ENCODE results near the gene PRDM2. TPM values are rescaled to one million over a fixed set of nuclear protein-coding genes. Genes with fewer than 3 reads are reported as not detected.

The PRDM2 gene
- polyA plus RNA-seq, 1 donor (not counting 4 experiments of a cell fraction or from before 2014, with no cell fraction given), result 13.8 TPM

DNA sequence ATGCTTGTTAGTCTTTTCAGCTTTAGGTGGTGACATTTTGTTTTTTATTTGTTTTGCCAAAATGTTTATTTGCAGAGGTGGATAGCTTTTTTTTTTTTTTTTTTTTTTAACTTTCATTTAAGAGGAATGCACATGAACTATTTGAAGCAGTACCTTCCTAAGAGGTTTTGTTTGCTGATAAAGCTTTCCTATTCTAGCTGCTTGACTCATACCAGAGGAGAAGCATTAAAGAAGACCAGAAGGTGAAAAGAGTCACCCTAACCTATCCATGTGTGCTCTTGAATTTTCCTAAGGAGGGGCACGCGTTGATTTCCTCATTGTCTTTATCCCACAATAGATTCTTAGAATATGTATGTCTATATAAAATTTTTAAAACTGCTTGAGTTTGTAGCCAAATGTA lies 57.7 kb downstream of the PRDM2 start:
- Histone ChIP-seq H2AFZ (ENCODE audit: control insufficient read depth, low read length) (no peak overlapping the region), H3K9me3 (ENCODE audit: control insufficient read depth, low read depth, low read length) (no peaks in the 10 kb centered on the region), H4K20me1 (ENCODE audit: control insufficient read depth, extremely low read depth, insufficient read depth, low read length) (peaks cover 15% of the 10 kb centered on the region), H3K27ac (ENCODE audit: control insufficient read depth, insufficient read depth, low read length) (peak overlapping the region; percentile 76), H3K9ac (ENCODE audit: control insufficient read depth, extremely low read depth, insufficient read depth, low read length) (no peak overlapping the region), H3K9me1 (ENCODE audit: control insufficient read depth, extremely low read depth, insufficient read depth, low read length) (peaks cover 6% of the 10 kb centered on the region), H3K27me3 (ENCODE audit: control insufficient read depth, extremely low read depth, insufficient read depth, low read length) (no peaks in the 10 kb centered on the region), H3K4me1 (ENCODE audit: control insufficient read depth, extremely low read depth, insufficient read depth, low read length) (peaks cover 48% of the 10 kb centered on the region), H3K4me2 (ENCODE audit: control insufficient read depth, extremely low read depth, insufficient read depth, low read depth, low read length) (peak overlapping the region; percentile 94), H3K36me3 (ENCODE audit: control insufficient read depth in 2 of 2, extremely low read depth in 1 of 2, insufficient read depth in 2 of 2, low read length in 2 of 2) (peaks cover 7 to 8% of the 10 kb centered on the region in 2 experiments), H3K4me3 (ENCODE audit: control insufficient read depth in 2 of 3, extremely low read depth in 1 of 3, insufficient read depth in 2 of 3, low read depth in 1 of 3, low read length in 3 of 3) (no peak overlapping the region), H3K79me2 (ENCODE audit: control insufficient read depth, insufficient read depth, low read length) (peaks cover 95% of the 10 kb centered on the region)
- DNase-seq (ENCODE audit: low read depth, low spot score), result no peak
- dilution Hi-C loops (cut with MboI; ENCODE audit: extremely low pct_ligation_motif_present, low sequenced_read_pairs), result no loop called here
- TF ChIP-seq EZH2 (IDR thresholded peaks at IDR 0.05; ENCODE audit: low read length), result no peak
- TF ChIP-seq, protein P1, sequence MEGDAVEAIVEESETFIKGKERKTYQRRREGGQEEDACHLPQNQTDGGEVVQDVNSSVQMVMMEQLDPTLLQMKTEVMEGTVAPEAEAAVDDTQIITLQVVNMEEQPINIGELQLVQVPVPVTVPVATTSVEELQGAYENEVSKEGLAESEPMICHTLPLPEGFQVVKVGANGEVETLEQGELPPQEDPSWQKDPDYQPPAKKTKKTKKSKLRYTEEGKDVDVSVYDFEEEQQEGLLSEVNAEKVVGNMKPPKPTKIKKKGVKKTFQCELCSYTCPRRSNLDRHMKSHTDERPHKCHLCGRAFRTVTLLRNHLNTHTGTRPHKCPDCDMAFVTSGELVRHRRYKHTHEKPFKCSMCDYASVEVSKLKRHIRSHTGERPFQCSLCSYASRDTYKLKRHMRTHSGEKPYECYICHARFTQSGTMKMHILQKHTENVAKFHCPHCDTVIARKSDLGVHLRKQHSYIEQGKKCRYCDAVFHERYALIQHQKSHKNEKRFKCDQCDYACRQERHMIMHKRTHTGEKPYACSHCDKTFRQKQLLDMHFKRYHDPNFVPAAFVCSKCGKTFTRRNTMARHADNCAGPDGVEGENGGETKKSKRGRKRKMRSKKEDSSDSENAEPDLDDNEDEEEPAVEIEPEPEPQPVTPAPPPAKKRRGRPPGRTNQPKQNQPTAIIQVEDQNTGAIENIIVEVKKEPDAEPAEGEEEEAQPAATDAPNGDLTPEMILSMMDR (optimal IDR thresholded peaks at IDR 0.05 in 1 of 3, IDR thresholded peaks at IDR 0.05 in 1 of 3, conservative IDR thresholded peaks at IDR 0.05 in 1 of 3; ENCODE audit: extremely low read depth in 1 of 3, insufficient read depth in 2 of 3, low read length in 3 of 3), result no peak
- no peak for FAIRE-seq

DNA sequence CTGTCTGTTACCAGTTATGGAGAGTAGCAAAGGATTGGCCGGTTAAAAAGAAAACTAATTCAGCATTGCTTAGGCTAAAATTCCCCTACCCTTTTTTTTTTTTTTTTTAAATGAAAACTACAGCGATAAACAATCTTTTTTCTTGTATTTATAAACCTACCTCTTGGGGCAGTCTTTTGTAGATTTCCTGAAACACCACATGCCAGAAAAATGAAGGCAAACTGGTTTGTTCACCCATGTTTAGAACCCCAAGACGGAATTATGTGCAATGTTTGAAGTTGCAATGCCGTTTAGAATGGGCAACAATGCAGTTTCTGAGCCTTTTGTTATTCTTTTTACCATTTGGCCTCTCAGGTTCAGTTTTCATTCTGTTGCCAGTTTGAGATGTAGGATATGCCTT lies 59.1 kb downstream of the PRDM2 start:
- Histone ChIP-seq H3K79me2 (ENCODE audit: control insufficient read depth, insufficient read depth, low read length) (peaks cover 95% of the 10 kb centered on the region), H3K36me3 (ENCODE audit: control insufficient read depth in 2 of 2, extremely low read depth in 1 of 2, insufficient read depth in 2 of 2, low read length in 2 of 2) (peaks cover 0 to 5% of the 10 kb centered on the region in 2 experiments), H3K4me2 (ENCODE audit: control insufficient read depth, extremely low read depth, insufficient read depth, low read depth, low read length) (peak overlapping the region; percentile 94), H4K20me1 (ENCODE audit: control insufficient read depth, extremely low read depth, insufficient read depth, low read length) (peaks cover 17% of the 10 kb centered on the region), H3K4me1 (ENCODE audit: control insufficient read depth, extremely low read depth, insufficient read depth, low read length) (peaks cover 48% of the 10 kb centered on the region), H3K4me3 (ENCODE audit: control insufficient read depth in 2 of 3, extremely low read depth in 1 of 3, insufficient read depth in 2 of 3, low read depth in 1 of 3, low read length in 3 of 3) (peak overlapping the region; percentile 12 to 41 (median 40)), H3K27ac (ENCODE audit: control insufficient read depth, insufficient read depth, low read length) (peak overlapping the region; percentile 76), H3K27me3 (ENCODE audit: control insufficient read depth, extremely low read depth, insufficient read depth, low read length) (no peaks in the 10 kb centered on the region), H3K9me1 (ENCODE audit: control insufficient read depth, extremely low read depth, insufficient read depth, low read length) (peaks cover 4% of the 10 kb centered on the region), H2AFZ (ENCODE audit: control insufficient read depth, low read length) (no peak overlapping the region), H3K9ac (ENCODE audit: control insufficient read depth, extremely low read depth, insufficient read depth, low read length) (peak overlapping the region; percentile 49), H3K9me3 (ENCODE audit: control insufficient read depth, low read depth, low read length) (no peaks in the 10 kb centered on the region)
- FAIRE-seq (peak; percentile 89), DNase-seq (ENCODE audit: low read depth, low spot score) (no peak)
- dilution Hi-C loops (cut with MboI; ENCODE audit: extremely low pct_ligation_motif_present, low sequenced_read_pairs), result no loop called here
- no peak for TF ChIP-seq EZH2 (IDR thresholded peaks at IDR 0.05; ENCODE audit: low read length)
- TF ChIP-seq, protein P1 (optimal IDR thresholded peaks at IDR 0.05 in 1 of 3, IDR thresholded peaks at IDR 0.05 in 1 of 3, conservative IDR thresholded peaks at IDR 0.05 in 1 of 3; ENCODE audit: extremely low read depth in 1 of 3, insufficient read depth in 2 of 3, low read length in 3 of 3), result peak in 1 of 3 experiments; percentile 20

Data from keratinocyte (primary cell).